ENCODE data around the gene MXRA7. TPM values are rescaled to one million over a fixed set of nuclear protein-coding genes. Genes with fewer than 3 reads are reported as not detected.
"Not testable (repeated sequence)": the region's sequence is repeated elsewhere in the genome, so short reads cannot be mapped to it uniquely, and the experiment has no call there.

MXRA7 gene
- total RNA-seq, 1 experiment from 2014 or later, result 96.7 TPM

DNA sequence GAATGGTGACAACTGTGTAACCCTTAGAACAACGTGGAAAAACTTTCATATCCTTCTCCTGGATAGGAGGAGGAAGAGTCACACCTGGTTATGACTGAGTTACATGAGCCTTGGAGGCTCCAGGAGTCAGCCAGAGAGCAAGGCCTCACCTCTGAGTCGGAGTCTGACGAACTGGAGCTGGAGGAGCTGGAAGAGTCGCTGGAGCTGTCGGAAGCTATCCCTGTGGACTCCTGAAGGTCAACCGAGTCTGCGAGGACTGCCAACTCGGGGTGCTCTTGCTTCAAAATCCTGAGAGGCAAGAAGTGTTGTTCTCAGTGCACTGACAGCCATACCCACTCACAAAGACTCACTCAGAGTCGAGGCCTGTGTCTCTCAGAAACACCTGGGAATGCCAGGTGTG is 9.4 kb upstream of the MXRA7 start:
- no peak for DNase-seq (ENCODE audit: low spot score)
- in situ Hi-C loops (cut with HindIII; ENCODE audit: low sequenced_read_pairs), result no loop called here

DNA sequence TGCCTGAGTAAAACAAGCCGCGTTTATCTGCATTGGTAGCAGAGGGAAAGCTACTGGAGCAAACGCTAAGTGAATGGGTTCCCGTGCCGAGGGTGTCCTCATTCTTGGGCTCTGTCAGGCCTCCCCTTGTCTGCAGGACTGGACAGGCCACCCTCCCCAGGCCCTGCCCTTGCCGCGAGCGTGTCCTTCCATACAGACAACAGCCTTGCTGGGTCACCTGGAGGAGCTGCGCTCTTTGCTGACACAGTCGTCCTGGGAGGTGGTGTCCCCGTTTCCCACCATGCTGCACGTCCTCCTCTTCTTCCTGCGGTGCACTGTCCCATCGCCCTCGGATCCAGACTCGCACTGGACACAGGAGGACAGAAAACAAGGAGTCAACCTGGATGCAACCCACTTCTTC is 7.8 kb upstream of the MXRA7 start:
- in situ Hi-C loops (cut with HindIII; ENCODE audit: low sequenced_read_pairs), result no loop called here
- DNase-seq (ENCODE audit: low spot score), result no peak

DNA sequence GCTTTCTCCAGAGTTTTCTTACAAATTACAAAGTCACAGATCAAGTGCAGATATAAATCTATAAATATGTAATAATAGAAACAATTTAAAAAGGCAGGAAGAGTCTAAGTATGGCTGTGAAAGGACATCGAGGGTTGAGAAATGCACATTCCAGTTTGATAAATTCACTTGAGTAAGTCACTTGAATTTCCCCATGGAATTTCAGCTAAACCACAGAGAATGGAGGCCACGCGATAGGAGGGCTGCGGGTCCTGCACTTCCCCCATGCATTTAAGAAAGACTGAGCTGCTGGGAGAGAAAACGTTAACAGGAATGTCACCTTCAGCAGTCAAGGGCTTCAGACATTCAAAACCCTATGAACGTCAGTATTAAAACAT is 6.1 kb upstream of the MXRA7 start:
- no peak for DNase-seq (ENCODE audit: low spot score)
- in situ Hi-C loops (cut with HindIII; ENCODE audit: low sequenced_read_pairs), result no loop called here

DNA sequence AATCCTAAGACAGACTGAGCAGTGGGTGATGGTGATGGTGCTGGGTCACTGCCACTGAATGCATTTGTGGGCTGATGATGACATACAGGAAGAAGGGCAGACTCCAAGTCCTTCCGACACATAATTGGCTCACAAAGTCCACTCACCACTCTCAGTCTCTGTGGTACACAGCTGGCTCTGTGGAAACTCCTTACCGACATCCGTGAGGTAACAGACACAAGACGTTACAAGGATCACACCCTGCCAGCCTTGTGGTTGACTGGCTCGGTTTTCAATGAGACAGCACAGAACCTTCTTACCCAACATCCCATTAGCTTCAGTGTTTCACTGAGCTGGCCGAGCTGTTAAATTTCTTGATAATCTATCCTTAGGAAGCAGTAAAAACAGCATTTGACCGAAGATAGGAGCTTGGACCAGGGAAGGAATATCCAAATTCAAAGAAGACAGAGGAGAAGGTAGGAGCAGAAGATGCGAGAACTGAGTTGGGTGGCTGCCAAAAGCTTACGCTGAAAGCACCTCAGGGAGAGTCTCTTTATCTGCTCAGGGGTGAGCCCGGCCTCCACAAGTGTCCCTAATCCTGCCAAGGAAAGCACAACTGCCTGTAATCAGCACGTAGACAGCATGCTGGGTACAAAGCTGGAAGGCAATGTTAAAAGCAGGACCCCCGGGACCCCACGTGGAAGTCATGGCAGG is 5.5 kb upstream of the MXRA7 start:
- in situ Hi-C loops (cut with HindIII; ENCODE audit: low sequenced_read_pairs), result no loop called here
- no peak for DNase-seq (ENCODE audit: low spot score)

DNA sequence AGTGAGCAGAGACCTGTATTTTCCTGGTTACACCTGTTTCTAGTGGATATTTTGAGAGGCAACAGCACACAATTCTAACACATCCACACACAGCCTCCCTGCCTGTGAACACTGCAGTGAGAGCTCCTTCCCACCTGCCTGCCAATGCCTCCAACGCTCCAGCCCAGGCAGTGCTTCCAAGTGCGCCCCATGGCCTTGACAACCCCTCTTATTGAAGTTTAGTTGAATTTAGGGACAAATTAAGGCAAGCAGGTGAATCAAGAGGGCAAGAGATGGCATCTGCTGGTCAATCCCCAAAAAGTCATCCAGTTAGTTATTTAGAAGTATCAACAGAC is 4.7 kb upstream of the MXRA7 start:
- in situ Hi-C loops (cut with HindIII; ENCODE audit: low sequenced_read_pairs), result no loop called here
- no peak for DNase-seq (ENCODE audit: low spot score)

DNA sequence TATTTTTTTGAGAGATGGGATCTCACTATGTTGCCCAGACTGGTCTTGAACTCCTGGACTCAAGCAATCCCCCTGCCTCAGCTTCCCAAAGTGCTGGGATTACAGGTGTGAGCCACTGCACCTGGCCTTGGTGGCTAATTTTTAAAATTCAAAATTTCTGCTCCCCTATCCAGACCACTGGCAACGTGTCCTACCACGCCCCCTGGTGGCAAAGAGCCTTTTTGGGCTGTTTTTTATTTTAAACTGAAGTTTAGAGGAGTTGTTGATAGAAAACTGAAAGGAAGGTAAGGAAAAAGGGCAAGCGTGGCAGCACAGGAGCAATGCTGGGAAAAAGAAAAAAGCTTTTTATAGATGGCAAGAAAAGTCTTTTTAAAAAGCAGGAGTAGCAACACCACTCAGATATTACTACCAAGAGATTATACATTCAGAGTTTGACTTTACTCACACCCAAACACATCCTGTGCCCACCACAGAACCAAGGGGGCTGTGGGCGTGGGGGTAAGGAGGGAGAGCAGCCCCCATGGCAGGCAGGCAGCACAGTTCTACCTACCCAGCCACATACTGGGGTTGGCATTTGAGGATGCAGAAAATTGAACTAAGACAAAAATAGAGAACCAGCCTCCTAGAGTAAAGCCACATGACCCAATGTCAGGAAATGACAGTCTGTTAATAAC is 4.2 kb upstream of the MXRA7 start:
- peak; percentile 70 for DNase-seq (ENCODE audit: low spot score)

DNA sequence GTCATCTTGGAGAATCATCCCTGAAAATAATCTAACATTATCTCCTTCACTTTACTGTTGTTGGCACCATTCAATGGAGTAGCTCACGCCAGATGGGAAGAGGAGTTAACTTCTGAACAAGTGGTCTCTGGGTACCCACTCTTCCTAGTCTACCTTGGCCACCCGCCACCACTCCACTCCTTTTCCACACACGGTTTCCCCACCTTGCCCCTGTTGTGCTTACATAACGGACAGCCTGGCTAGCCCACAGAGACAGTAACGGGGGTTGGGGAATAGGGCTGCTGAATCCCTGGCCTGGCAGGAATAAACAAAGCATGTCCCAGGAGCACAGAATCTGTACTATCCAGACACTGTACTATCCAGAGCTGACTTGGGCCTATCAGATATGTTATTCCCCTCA is 3.6 kb upstream of the MXRA7 start:
- in situ Hi-C loops (cut with HindIII; ENCODE audit: low sequenced_read_pairs), result no loop called here
- no peak for DNase-seq (ENCODE audit: low spot score)

More for the DNA sequence above, 4.2 kb upstream of the MXRA7 start:
- in situ Hi-C loops (cut with HindIII; ENCODE audit: low sequenced_read_pairs), result no loop called here

DNA sequence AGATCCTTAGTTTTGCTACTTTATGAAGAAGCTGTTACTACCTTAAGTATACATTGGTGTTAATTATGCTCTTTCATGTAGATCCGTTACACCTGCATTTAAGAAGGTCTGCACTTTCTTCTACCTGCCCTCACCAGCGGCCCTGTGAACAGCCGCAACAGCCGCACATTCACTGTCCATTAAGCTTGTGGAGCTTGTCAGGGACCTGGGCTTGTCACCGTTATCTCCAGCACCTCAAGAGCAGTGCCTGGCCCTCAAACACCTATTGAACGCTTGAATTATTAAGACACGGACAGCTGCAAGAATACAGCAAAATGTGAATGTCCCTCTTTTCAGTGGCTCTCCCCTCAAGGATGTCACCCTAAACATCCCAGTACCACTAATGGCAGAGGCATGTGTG is 3.0 kb upstream of the MXRA7 start:
- in situ Hi-C loops (cut with HindIII; ENCODE audit: low sequenced_read_pairs), result no loop called here
- no peak for DNase-seq (ENCODE audit: low spot score)

- DNase-seq (ENCODE audit: low spot score); in situ Hi-C loops (cut with HindIII; ENCODE audit: low sequenced_read_pairs): not testable (repeated sequence)
Measured at GRCh38 chr17:76712321-76712720, 1.6 kb upstream of the MXRA7 start.

GRCh38 chr17:76709951-76710862 is 558 bp downstream of the MXRA7 start:
- in situ Hi-C loops (cut with HindIII; ENCODE audit: low sequenced_read_pairs), result not testable (repeated sequence)
- DNase-seq (ENCODE audit: low spot score), result peak; percentile 43

GRCh38 chr17:76709077-76709950 is 1.5 kb downstream of the MXRA7 start:
- in situ Hi-C loops (cut with HindIII; ENCODE audit: low sequenced_read_pairs), result no loop called here
- DNase-seq (ENCODE audit: low spot score), result peak; percentile 70

DNA sequence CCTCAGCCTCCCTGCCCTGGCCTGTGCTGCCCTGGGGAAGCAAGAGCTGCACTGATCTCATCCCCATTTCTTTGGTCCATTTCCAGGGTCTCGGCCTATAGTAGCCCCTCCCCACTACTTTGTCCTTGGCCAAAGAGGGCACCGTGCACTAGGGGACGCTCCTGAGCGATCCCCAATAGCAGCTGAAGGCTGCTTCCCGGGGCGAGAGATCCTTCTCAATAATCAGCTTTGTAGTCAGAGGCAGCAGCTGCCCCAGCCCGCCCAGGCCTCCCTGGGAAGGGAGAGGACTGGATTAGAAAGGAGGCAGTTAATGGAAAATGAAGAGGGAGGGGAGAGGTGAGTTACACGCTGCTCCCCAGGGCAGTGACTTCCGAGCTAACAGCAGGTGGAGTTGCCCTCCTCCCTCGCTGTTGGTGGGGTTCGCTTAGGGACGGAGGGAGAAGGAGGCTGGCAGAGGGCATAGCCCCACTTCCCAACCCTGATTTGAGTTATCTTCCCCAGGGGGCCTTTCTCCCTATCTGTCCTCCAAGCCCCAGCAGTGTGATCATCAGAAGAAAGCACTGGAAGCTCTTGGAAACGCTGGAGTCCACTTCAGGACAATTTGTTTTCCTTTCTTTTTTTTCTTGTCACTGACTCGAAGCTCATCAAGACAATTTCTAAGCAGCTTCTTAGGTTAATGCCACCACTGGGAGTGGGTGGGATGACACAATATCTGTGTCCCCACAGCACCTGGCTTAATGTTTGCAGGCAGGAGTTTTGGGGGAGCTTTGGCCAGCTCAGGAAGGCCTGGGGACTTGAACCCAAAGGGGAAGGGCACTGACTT is 2.6 kb downstream of the MXRA7 start:
- DNase-seq (ENCODE audit: low spot score), result peak; percentile 37
- in situ Hi-C loops (cut with HindIII; ENCODE audit: low sequenced_read_pairs), result no loop called here

DNA sequence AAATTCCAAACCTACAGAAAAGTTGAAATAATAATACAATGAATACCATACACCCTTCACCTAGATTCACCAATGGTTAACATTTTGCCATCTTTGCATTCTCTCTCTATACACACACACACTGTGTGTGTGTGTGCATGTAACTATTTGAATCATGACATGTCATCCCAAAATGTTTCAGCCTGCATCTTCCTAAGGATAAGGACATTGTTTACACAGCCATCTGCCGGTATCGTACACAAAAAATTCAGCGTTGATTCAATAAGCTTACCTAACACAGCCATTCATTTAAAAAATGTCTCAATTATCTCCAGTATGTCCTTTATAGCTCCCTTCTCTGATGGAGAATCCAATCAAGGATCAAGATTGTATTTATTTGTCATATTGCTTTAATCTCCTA is 3.9 kb downstream of the MXRA7 start:
- DNase-seq (ENCODE audit: low spot score), result no peak
- in situ Hi-C loops (cut with HindIII; ENCODE audit: low sequenced_read_pairs), result no loop called here

DNA sequence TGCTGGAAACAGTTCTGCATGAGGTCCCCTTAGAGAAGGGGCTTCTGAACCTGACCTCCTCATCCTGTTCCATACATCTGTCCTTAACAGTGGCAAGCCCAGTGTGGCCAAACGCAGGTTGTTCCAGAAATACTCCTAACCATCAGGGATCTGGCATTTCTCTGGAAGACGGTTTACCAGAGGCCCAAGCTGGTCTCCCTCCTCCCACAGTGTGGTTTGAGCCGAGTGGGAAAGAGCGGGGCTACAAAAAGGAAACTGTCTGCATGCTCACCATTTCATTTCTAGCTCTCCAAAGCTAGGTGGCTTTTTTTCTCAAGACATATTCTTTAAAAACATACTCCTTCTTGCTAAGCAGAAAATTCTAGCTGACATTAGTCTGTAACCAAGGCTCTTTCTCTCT is 6.0 kb downstream of the MXRA7 start:
- in situ Hi-C loops (cut with HindIII; ENCODE audit: low sequenced_read_pairs), result no loop called here
- DNase-seq (ENCODE audit: low spot score), result no peak

DNA sequence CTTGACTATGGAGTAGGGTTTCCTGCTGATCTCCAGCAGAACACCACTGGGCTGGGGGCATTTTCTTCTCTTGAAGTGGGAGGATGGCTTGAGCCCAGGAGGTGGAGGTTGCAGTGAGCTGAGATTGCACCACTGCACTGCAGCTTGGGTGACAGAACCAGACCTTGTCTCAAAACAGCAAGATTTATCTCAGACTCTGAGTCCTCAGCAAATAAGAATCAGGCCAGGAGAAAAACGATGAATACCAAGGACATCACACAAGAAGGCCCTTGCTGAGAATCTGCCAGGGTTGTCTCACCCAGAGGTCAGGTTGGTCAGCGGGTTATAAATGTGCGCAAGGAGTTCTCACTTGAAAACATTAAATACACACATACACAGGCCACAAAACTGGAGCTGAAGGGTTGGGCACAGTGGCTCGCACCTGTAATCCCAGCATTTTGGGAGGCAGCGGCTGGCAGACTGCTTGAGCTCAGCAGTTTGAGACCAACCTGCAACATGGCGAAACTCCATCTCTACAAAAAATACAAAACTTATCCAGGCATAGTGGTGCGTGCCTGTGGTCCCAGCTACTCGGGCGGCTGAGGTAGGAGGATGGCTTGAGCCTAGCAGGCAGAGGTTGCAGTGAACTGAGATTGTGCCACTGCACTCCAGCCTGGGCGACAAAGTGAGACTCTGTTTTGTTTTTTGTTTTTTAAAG is 7.7 kb downstream of the MXRA7 start:
- in situ Hi-C loops (cut with HindIII; ENCODE audit: low sequenced_read_pairs), result no loop called here
- no peak for DNase-seq (ENCODE audit: low spot score)

- in situ Hi-C loops (cut with HindIII; ENCODE audit: low sequenced_read_pairs), result no loop called here
Measured at GRCh38 chr17:76702076-76702475, 8.7 kb downstream of the MXRA7 start.

GRCh38 chr17:76701471-76701967 is 9.2 kb downstream of the MXRA7 start:
- no peak for DNase-seq (ENCODE audit: low spot score)
- in situ Hi-C loops (cut with HindIII; ENCODE audit: low sequenced_read_pairs), result no loop called here

More at GRCh38 chr17:76702076-76702475, 8.7 kb downstream of the MXRA7 start:
- DNase-seq (ENCODE audit: low spot score), result no peak

All from G401 (cell line).